IPS-20b (cell line): ENCODE data around the gene ARHGAP26.

Experiments
- H3K27ac ChIP-seq: one replicate; pipeline ENCODE4 v1.5.1; 2013; ENCODE audit warnings: low read length
- H3K27me3 ChIP-seq: 2 replicates; pipeline ENCODE4 v1.6.1; 2013; ENCODE audit warnings: mild to moderate bottlenecking, low read length, inconsistent platforms; ENCODE audit not compliant: insufficient read depth
- H3K36me3 ChIP-seq: 2 replicates; pipeline ENCODE4 v1.6.1; 2013; ENCODE audit warnings: low read depth, mild to moderate bottlenecking, inconsistent platforms, low read length, moderate library complexity; ENCODE audit not compliant: insufficient read depth
- H3K4me1 ChIP-seq: 2 replicates; pipeline ENCODE4 v1.6.1; 2013; ENCODE audit warnings: mild to moderate bottlenecking, control low read depth, inconsistent platforms, low read length, moderate library complexity; ENCODE audit not compliant: insufficient read depth
- H3K4me3 ChIP-seq: 2 replicates; pipeline ENCODE4 v1.5.1; 2013; ENCODE audit warnings: mild to moderate bottlenecking, low read length, inconsistent platforms
- H3K9ac ChIP-seq: 2 replicates; pipeline ENCODE4 v1.6.1; 2013; ENCODE audit warnings: low read depth, mild to moderate bottlenecking, inconsistent platforms, low read length, moderate library complexity
- H3K9me3 ChIP-seq: 2 replicates; pipeline ENCODE4 v1.6.1; 2013; ENCODE audit warnings: mild to moderate bottlenecking, low read depth, low read length, inconsistent platforms; ENCODE audit not compliant: insufficient read depth

Gene ARHGAP26

DNA sequence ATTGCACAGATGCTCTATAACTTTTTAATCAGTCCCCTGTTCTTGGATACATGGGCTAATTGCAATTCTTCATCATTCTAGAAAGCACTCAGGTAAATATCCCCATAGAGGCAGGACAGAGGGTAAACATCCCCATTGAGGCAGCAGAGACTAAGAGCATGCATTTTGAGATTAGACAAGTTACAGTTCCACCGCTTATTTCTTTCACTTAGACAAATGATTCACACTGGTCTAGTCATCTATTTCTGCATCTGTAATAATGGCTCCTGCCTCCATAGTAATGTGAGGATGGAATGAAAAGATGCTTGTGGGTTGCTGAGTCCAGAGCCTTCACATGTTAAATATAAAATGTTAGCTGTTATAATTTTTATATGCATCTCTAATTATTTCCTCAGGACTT, 276.9 kb downstream of the ARHGAP26 start:
- H3K4me3 ChIP-seq = no peak overlapping the region
- peaks cover 8% of the 10 kb centered on the region for H3K4me1 ChIP-seq
- no peaks in the 10 kb centered on the region for H3K9me3 ChIP-seq
- H3K27ac ChIP-seq = no peak overlapping the region
- no peaks in the 10 kb centered on the region for H3K27me3 ChIP-seq
- H3K9ac ChIP-seq = no peak overlapping the region
- H3K36me3 ChIP-seq = peaks cover 2% of the 10 kb centered on the region; the same call in 1 of the 2 replicates

DNA sequence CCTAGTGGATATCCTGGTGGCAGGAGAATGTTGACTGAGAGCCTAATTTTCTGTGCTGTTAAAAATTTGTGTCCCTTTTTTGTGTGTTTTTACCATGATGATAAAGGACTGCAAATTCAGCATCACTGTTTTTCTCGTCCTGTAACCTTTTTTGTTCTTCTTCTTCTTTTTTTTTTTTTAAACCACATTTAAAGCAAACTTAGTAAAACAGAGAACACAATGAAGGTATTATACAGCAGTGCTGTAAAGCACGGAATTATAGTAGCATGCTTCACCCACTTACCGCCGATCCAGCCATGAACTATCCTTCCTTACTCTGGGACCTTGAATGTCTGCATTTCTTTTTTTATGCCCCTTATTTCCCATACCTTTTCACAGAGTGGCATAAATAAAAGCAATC, 280.0 kb downstream of the ARHGAP26 start:
- Histone ChIP-seq H3K4me1 (peaks cover 13% of the 10 kb centered on the region), H3K9ac (no peak overlapping the region), H3K4me3 (no peak overlapping the region), H3K27ac (no peak overlapping the region), H3K9me3 (no peaks in the 10 kb centered on the region), H3K36me3 (peaks cover 3% of the 10 kb centered on the region; the same call in 1 of the 2 replicates), H3K27me3 (no peaks in the 10 kb centered on the region)

DNA sequence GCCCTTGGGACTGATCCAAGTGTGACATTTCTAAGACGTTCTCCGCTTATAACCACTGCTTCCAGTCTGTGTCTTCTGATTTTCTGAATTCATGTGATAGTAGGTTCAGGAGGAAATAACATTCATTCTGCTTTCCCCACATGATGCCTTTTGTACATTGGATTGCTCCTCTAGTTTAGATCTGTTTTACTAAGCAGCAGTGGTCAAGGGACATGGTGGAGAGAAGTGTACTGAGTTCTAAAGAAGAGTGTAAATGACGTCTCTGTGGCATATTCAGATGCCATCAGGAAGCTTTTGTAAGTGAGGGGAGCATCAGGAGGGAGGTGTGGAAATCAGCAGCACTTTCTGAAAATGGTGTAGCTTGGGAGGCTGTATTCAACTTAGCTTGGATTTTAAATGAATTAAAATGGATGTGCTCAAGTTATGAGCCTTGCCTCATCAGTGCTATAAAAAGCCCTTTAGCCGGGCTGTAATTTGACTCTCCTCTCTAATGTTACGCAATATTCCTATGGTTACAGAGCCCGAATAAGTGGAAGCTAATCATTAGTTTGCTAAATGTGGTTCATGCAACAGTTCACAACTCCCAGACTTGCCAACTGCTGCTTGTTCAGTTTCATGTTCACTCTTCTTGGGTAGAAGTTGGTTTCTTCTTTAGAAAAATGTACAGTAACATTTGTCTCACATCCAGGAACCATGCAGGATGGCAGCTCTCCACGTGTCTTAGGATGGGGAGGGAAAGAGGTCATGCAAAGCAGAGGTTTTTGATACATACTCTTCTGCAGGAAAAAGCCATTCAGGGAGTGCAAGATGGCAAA, 281.3 kb downstream of the ARHGAP26 start:
- peaks cover 13% of the 10 kb centered on the region for H3K4me1 ChIP-seq
- H3K4me3 ChIP-seq = no peak overlapping the region
- no peak overlapping the region for H3K27ac ChIP-seq
- no peaks in the 10 kb centered on the region for H3K27me3 ChIP-seq
- H3K36me3 ChIP-seq = peaks cover 5% of the 10 kb centered on the region; the same call in 1 of the 2 replicates
- H3K9me3 ChIP-seq = no peaks in the 10 kb centered on the region
- no peak overlapping the region; the same call in 1 of the 2 replicates for H3K9ac ChIP-seq

DNA sequence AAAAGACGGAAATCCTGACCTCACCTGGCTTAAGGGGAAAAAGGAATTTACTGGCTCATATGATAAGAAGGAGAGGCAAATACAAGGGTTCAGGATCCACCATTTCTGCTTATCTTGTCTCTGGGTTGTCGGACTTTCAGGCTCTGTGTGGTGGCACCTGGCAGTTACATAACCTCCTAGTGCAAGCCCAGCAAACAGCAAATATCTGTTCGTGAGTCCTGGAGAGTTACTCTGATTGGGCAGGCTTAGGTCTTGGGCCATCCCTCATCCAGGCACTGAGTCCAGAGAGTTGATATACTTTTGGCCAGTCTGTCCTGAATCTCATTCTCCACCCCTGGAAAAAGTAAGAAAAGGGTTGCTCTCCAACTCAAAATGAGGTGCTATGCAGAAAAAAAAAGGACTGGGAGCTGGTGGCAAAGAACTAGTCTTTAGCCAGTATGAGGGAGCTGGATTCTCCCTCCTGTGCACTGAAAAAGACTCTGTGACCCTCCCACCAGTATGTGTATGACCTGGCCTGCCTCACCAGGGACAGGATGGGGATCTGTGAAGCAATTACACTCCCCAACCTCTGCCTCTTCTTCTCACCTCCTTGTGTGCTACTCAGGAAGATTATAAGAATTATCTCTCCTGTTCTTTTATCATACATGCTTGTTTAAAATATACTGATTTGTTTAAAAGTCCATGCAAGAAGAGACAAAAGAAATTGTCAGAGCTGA, 282.9 kb downstream of the ARHGAP26 start:
- H3K27me3 ChIP-seq = no peaks in the 10 kb centered on the region
- no peak overlapping the region for H3K9ac ChIP-seq
- no peaks in the 10 kb centered on the region for H3K9me3 ChIP-seq
- peaks cover 22% of the 10 kb centered on the region; the same call in 1 of the 2 replicates for H3K36me3 ChIP-seq
- H3K4me1 ChIP-seq = peaks cover 13% of the 10 kb centered on the region
- no peak overlapping the region for H3K27ac ChIP-seq
- no peak overlapping the region for H3K4me3 ChIP-seq

DNA sequence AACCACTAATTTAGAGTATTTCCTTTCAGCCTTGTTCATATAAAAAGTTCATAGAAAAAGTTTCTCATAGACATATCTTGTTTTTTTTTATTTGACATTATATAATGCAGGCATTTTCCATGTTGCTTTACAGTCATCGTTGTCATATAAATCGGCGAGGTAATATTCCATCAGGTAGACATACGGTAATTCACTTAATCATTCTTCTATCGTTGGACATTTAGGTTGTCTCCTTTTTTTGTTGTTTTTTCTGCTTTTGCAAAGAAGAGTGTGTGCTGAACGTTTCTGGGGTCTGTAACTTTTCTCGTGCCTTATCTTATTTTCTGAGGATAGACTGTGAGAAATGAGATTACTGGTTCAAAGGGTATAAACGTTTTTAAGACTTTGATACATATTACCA, 283.6 kb downstream of the ARHGAP26 start:
- peaks cover 24% of the 10 kb centered on the region; the same call in 1 of the 2 replicates for H3K36me3 ChIP-seq
- H3K9ac ChIP-seq = no peak overlapping the region
- H3K27me3 ChIP-seq = no peaks in the 10 kb centered on the region
- no peaks in the 10 kb centered on the region for H3K9me3 ChIP-seq
- H3K27ac ChIP-seq = no peak overlapping the region
- no peak overlapping the region for H3K4me3 ChIP-seq
- H3K4me1 ChIP-seq = peaks cover 13% of the 10 kb centered on the region

DNA sequence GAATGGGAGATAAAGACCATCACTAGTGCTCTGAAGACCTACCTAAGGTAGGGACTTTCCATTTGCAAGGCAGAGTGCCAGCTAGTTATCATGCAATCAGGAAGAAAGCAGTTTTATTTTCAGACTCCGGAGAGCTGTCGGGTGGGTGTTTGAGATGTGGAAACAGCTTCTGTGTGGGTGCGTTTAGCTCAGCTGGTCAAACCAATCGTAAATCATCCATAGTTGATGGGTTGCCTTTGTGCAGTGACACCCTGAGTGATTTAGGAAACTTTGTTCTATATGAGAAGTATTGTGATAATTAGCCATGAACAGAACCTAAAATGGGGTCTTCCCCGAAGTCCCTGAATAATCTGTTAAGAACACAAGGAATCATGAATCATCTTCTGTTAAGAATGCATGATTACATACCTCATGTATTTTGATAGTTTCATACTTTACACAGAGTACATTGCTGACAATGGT, 284.3 kb downstream of the ARHGAP26 start:
- no peak overlapping the region for H3K9ac ChIP-seq
- peaks cover 24% of the 10 kb centered on the region; the same call in 1 of the 2 replicates for H3K36me3 ChIP-seq
- H3K27ac ChIP-seq = no peak overlapping the region
- H3K4me1 ChIP-seq = peaks cover 13% of the 10 kb centered on the region
- no peaks in the 10 kb centered on the region for H3K27me3 ChIP-seq
- H3K9me3 ChIP-seq = no peaks in the 10 kb centered on the region
- H3K4me3 ChIP-seq = no peak overlapping the region

DNA sequence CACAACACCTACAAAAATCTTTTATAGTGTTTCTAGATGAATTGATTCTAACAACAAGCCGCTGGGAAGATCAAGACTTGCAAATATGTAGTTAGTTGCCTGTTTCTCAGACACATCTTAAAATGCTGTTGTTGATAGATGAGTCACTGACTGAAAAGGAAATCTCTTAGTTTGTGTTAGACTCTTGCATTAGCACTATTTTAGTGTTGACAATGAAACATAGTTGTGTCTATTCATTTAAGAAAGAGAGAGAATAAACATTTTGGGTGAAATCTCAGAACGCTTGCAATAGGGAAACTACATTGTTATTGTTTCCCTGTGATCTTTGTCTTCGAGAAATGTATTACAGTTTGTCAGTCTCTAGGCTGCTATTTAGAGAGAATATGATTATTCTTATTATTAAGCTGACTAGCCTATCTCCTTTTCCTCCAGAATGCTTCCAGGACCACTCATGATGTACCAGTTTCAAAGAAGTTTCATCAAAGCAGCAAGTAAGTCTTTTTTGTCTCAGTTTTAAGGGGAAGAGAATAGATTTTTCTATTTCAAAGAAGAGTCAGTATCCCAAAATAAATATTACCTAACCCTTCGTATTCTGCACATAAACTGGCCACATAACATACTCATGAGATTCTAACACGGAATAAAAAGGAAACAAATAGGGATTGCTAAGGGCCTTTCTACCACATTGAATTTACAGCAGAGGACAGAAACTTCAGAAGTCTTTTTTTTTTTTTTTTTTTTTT, 285.6 kb downstream of the ARHGAP26 start:
- Histone ChIP-seq H3K9ac (no peak overlapping the region), H3K36me3 (peaks cover 24% of the 10 kb centered on the region; the same call in 1 of the 2 replicates), H3K4me1 (peaks cover 13% of the 10 kb centered on the region), H3K4me3 (no peak overlapping the region), H3K27ac (no peak overlapping the region), H3K27me3 (no peaks in the 10 kb centered on the region), H3K9me3 (no peaks in the 10 kb centered on the region)

DNA sequence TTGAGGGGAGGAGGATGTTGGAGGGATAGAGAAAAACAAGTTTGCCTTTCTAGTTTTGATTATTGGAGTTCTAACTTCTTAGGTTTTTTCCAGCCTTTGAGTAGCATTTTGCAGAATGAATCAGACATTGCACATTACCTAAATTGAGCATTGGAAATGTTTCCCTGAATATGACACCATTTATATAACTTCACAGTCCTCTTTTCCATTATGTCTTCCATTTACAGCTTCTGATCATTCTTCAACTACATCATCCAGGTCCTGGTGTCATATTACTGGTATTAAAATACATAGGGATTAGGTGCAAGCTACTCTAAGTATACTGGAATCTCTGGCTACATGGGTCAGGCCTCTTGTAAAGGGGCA, 286.1 kb downstream of the ARHGAP26 start:
- H3K27ac ChIP-seq = no peak overlapping the region
- no peak overlapping the region for H3K9ac ChIP-seq
- no peaks in the 10 kb centered on the region for H3K9me3 ChIP-seq
- no peaks in the 10 kb centered on the region for H3K27me3 ChIP-seq
- no peak overlapping the region for H3K4me3 ChIP-seq
- H3K36me3 ChIP-seq = peaks cover 24% of the 10 kb centered on the region; the same call in 1 of the 2 replicates
- H3K4me1 ChIP-seq = peaks cover 10% of the 10 kb centered on the region

DNA sequence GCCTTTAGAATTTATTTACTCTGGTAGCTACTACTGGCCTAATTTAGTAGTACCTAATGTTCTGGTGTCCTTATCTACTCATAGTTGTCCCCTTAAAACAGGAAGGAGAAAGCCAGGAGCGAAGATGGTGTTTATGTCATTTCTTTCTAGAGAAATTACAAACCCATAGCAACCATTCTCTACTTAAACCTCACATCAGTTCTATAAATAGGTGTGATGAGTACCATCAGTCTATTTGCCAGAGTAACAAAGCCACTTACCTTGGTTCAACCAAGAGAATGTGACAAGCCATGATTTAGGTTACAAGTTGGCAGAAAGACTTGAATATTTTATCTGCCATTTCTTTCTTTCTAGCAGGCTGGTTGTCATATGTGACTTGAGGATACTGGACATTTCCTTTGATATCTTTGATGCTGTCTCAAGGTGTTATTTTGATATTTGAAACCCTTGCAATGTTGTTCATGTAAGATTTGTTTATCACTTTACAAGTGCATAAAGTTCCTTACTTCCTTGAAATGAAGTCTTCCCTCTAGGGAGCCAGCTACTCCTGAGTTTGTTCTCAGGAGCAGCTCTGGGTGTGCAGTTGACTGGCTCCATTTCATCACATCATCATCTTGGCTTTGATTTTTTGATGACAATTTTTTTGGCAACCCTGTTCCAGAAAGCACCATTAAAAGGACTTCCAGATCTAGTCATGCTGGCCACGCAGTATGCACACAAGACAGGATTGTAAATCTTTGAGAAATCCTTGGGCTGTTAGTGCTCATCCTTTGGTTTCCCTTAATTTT, 286.8 kb downstream of the ARHGAP26 start:
- Histone ChIP-seq H3K27me3 (no peaks in the 10 kb centered on the region), H3K27ac (no peak overlapping the region), H3K9ac (no peak overlapping the region), H3K36me3 (peaks cover 24% of the 10 kb centered on the region; the same call in 1 of the 2 replicates), H3K4me3 (no peak overlapping the region), H3K9me3 (no peaks in the 10 kb centered on the region), H3K4me1 (peaks cover 5% of the 10 kb centered on the region; the same call in 1 of the 2 replicates)

DNA sequence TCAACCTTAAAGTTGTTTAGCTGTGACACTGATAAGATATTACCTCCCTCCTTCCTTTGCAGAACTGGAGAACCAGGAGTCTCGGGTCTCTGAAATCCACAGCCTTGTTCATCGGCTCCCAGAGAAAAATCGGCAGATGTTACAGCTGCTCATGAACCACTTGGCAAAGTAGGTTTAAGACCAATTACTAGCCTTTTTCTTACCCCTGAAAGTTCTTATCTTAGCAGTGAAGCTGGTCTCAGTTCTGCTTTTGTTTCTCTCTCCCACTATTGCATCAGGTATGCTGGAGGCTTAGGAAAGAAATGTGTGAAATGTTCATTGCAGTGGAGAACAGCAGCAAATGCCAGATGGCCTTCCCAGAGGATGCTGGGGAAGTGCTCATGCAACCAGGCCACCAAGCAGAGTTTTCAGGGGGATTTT, 287.4 kb downstream of the ARHGAP26 start:
- no peak overlapping the region for H3K27ac ChIP-seq
- H3K27me3 ChIP-seq = no peaks in the 10 kb centered on the region
- H3K9me3 ChIP-seq = no peaks in the 10 kb centered on the region
- no peak overlapping the region for H3K9ac ChIP-seq
- peaks cover 24% of the 10 kb centered on the region; the same call in 1 of the 2 replicates for H3K36me3 ChIP-seq
- no peak overlapping the region for H3K4me3 ChIP-seq
- peaks cover 4% of the 10 kb centered on the region; the same call in 1 of the 2 replicates for H3K4me1 ChIP-seq

DNA sequence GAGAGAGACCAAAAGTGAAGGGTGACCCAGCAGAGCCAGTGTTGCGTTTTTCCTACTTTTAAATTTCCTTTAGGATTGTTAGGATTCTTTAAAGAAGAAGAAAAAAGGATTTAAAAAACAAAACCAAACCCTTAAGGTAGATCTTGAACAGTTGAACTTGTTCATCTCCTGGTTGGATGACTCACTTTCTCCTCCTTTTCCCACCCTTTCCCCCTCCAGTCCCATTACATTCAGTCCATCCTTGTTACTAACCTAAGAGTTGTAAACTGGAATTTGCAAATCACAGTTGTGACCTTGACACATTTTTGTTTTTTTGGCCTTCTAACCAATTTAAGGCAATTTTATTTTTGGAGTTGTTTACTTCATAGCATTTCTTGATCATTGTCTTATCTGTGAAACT, 289.2 kb downstream of the ARHGAP26 start:
- Histone ChIP-seq H3K9me3 (no peaks in the 10 kb centered on the region), H3K4me3 (no peak overlapping the region), H3K27me3 (no peaks in the 10 kb centered on the region), H3K27ac (no peak overlapping the region), H3K4me1 (no peaks in the 10 kb centered on the region), H3K9ac (no peak overlapping the region), H3K36me3 (peaks cover 24% of the 10 kb centered on the region; the same call in 1 of the 2 replicates)
